ENCODE data around the gene LMNA.
A peak's percentile ranks its signal among the peaks of the same experiment; 100 is the strongest.

Gene LMNA

GRCh38 chr1:156081917-156082308 lies 32.6 kb upstream of the LMNA start:
- peak overlapping the region; percentile 97 for H3K4ac ChIP-seq (ENCODE audit: low read depth, low read length)
- DNase-seq: no peak

GRCh38 chr1:156082309-156083091 lies 32.0 kb upstream of the LMNA start, which contains the start of gene MEX3A:
MEX3A (minus strand) TSS chr1:156082465; CDS start chr1:156081998, 467 bp downstream.
- peak within 1 kb of the TSS; percentile 97 for H3K18ac ChIP-seq (ENCODE audit: low read length)
- peak within 1 kb of the TSS; percentile 3 for H3K23ac ChIP-seq (ENCODE audit: low read length)
- peak within 1 kb of the TSS; percentile 66 for H2AFZ ChIP-seq (ENCODE audit: insufficient read depth, low read length, poor library complexity)
- peak within 1 kb of the TSS; percentile 97 for H3K27ac ChIP-seq (ENCODE audit: low read depth, low read length)
- peak within 1 kb of the TSS; percentile 94 for H4K91ac ChIP-seq (ENCODE audit: low read depth, low read length)
- peaks cover under 1% of the 10 kb centered on the region for H3K9me3 ChIP-seq (ENCODE audit: insufficient read depth, low read depth, low read length)
- H3K9ac ChIP-seq (ENCODE audit: low read length): peak within 1 kb of the TSS; percentile 97
- H3K36me3 ChIP-seq (ENCODE audit: control insufficient read depth in 1 of 2, insufficient read depth in 2 of 2, low read length in 2 of 2): peaks cover 5 to 14% of the 10 kb centered on the region in 2 experiments
- H4K8ac ChIP-seq (ENCODE audit: low read depth, low read length): peak within 1 kb of the TSS; percentile 90
- peak within 1 kb of the TSS; percentile 94 for H3K4me3 ChIP-seq (ENCODE audit: low read depth, low read length)
- WGBS (ENCODE audit: extremely low coverage, insufficient coverage, insufficient read length): no CpG with 5 or more reads among the region's 62 CpGs
- H2BK5ac ChIP-seq (ENCODE audit: low read depth, low read length, poor library complexity): peak within 1 kb of the TSS; percentile 93
- peak within 1 kb of the TSS; percentile 95 for H4K12ac ChIP-seq (ENCODE audit: low read depth, low read length)
- peak within 1 kb of the TSS; percentile 97 for H3K14ac ChIP-seq (ENCODE audit: low read length)
- H3K79me1 ChIP-seq (ENCODE audit: low read length): peaks cover 45% of the 10 kb centered on the region
- H3K27me3 ChIP-seq (ENCODE audit: insufficient read depth, low read length): no peaks in the 10 kb centered on the region
- peak within 1 kb of the TSS; percentile 97 for H3K4ac ChIP-seq (ENCODE audit: low read depth, low read length)
- H3K4me2 ChIP-seq (ENCODE audit: low read length): peak within 1 kb of the TSS; percentile 94
- H2BK12ac ChIP-seq (ENCODE audit: low read length): peak within 1 kb of the TSS; percentile 42
- peaks cover 21 to 35% of the 10 kb centered on the region in 2 experiments for H3K4me1 ChIP-seq (ENCODE audit: control insufficient read depth in 1 of 2, insufficient read depth in 2 of 2, low read length in 2 of 2)
- peaks cover 56% of the 10 kb centered on the region for H3K79me2 ChIP-seq (ENCODE audit: control insufficient read depth, insufficient read depth, low read length, poor library complexity)
- peak within 1 kb of the TSS; percentile 86 for H2BK120ac ChIP-seq (ENCODE audit: insufficient read depth, low read length, poor library complexity)
- DNase-seq: peak; percentile 36 to 62
- H2AK5ac ChIP-seq (ENCODE audit: low read length): peak within 1 kb of the TSS; percentile 97

More at GRCh38 chr1:156081917-156082308, 32.6 kb upstream of the LMNA start:
- Histone ChIP-seq H3K14ac (ENCODE audit: low read length) (peak overlapping the region; percentile 92), H3K18ac (ENCODE audit: low read length) (peak overlapping the region; percentile 96), H3K9me3 (ENCODE audit: insufficient read depth, low read depth, low read length) (peaks cover 6% of the 10 kb centered on the region), H3K4me2 (ENCODE audit: low read length) (peak overlapping the region; percentile 68), H2AFZ (ENCODE audit: insufficient read depth, low read length, poor library complexity) (peak overlapping the region; percentile 66), H4K12ac (ENCODE audit: low read depth, low read length) (peak overlapping the region; percentile 46), H3K27me3 (ENCODE audit: insufficient read depth, low read length) (no peaks in the 10 kb centered on the region), H3K36me3 (ENCODE audit: control insufficient read depth in 1 of 2, insufficient read depth in 2 of 2, low read length in 2 of 2) (peaks cover 9 to 20% of the 10 kb centered on the region in 2 experiments), H2AK5ac (ENCODE audit: low read length) (peak overlapping the region; percentile 97), H3K23ac (ENCODE audit: low read length) (no peak overlapping the region), H3K4me3 (ENCODE audit: low read depth, low read length) (peak overlapping the region; percentile 94), H2BK12ac (ENCODE audit: low read length) (peak overlapping the region; percentile 42), H3K79me1 (ENCODE audit: low read length) (peaks cover 44% of the 10 kb centered on the region), H3K79me2 (ENCODE audit: control insufficient read depth, insufficient read depth, low read length, poor library complexity) (peaks cover 53% of the 10 kb centered on the region), H3K4me1 (ENCODE audit: control insufficient read depth in 1 of 2, insufficient read depth in 2 of 2, low read length in 2 of 2) (peaks cover 21 to 37% of the 10 kb centered on the region in 2 experiments), H2BK120ac (ENCODE audit: insufficient read depth, low read length, poor library complexity) (peak overlapping the region; percentile 86), H2BK5ac (ENCODE audit: low read depth, low read length, poor library complexity) (peak overlapping the region; percentile 92), H4K8ac (ENCODE audit: low read depth, low read length) (peak overlapping the region; percentile 90), H3K27ac (ENCODE audit: low read depth, low read length) (peak overlapping the region; percentile 97), H3K9ac (ENCODE audit: low read length) (peak overlapping the region; percentile 87), H4K91ac (ENCODE audit: low read depth, low read length) (peak overlapping the region; percentile 94)
- WGBS (ENCODE audit: extremely low coverage, insufficient coverage, insufficient read length): no CpG with 5 or more reads among the region's 10 CpGs

- H4K8ac ChIP-seq (ENCODE audit: low read depth, low read length): no peak overlapping the region
- H2BK12ac ChIP-seq (ENCODE audit: low read length): peak overlapping the region; percentile 68
- H4K91ac ChIP-seq (ENCODE audit: low read depth, low read length): peak overlapping the region; percentile 71
- no CpG with 5 or more reads among the region's 7 CpGs for WGBS (ENCODE audit: extremely low coverage, insufficient coverage, insufficient read length)
- H2AFZ ChIP-seq (ENCODE audit: insufficient read depth, low read length, poor library complexity): no peak overlapping the region
- peak overlapping the region; percentile 37 for H4K12ac ChIP-seq (ENCODE audit: low read depth, low read length)
- H3K4me1 ChIP-seq (ENCODE audit: control insufficient read depth in 1 of 2, insufficient read depth in 2 of 2, low read length in 2 of 2): peaks cover 20 to 32% of the 10 kb centered on the region in 2 experiments
- peaks cover 45% of the 10 kb centered on the region for H3K79me1 ChIP-seq (ENCODE audit: low read length)
- H3K36me3 ChIP-seq (ENCODE audit: control insufficient read depth in 1 of 2, insufficient read depth in 2 of 2, low read length in 2 of 2): peaks cover 8% of the 10 kb centered on the region in 2 experiments
- H3K23ac ChIP-seq (ENCODE audit: low read length): no peak overlapping the region
- no peaks in the 10 kb centered on the region for H3K9me3 ChIP-seq (ENCODE audit: insufficient read depth, low read depth, low read length)
- H2AK5ac ChIP-seq (ENCODE audit: low read length): peak overlapping the region; percentile 44
- H3K4me2 ChIP-seq (ENCODE audit: low read length): peak overlapping the region; percentile 69
- H3K18ac ChIP-seq (ENCODE audit: low read length): peak overlapping the region; percentile 11
- no peaks in the 10 kb centered on the region for H3K27me3 ChIP-seq (ENCODE audit: insufficient read depth, low read length)
- peak overlapping the region; percentile 96 for H3K4ac ChIP-seq (ENCODE audit: low read depth, low read length)
- no peak for DNase-seq
- peaks cover 49% of the 10 kb centered on the region for H3K79me2 ChIP-seq (ENCODE audit: control insufficient read depth, insufficient read depth, low read length, poor library complexity)
- H2BK5ac ChIP-seq (ENCODE audit: low read depth, low read length, poor library complexity): peak overlapping the region; percentile 65
- peak overlapping the region; percentile 61 for H2BK120ac ChIP-seq (ENCODE audit: insufficient read depth, low read length, poor library complexity)
- peak overlapping the region; percentile 72 for H3K9ac ChIP-seq (ENCODE audit: low read length)
- peak overlapping the region; percentile 54 for H3K4me3 ChIP-seq (ENCODE audit: low read depth, low read length)
- peak overlapping the region; percentile 93 for H3K27ac ChIP-seq (ENCODE audit: low read depth, low read length)
- H3K14ac ChIP-seq (ENCODE audit: low read length): peak overlapping the region; percentile 4
Measured at GRCh38 chr1:156083800-156084790, 30.4 kb upstream of the LMNA start.

GRCh38 chr1:156086256-156086662 lies 28.3 kb upstream of the LMNA start:
- Histone ChIP-seq H4K91ac (ENCODE audit: low read depth, low read length) (peak overlapping the region; percentile 94), H3K79me1 (ENCODE audit: low read length) (peaks cover 34% of the 10 kb centered on the region), H3K18ac (ENCODE audit: low read length) (no peak overlapping the region), H3K4me2 (ENCODE audit: low read length) (peak overlapping the region; percentile 49), H4K12ac (ENCODE audit: low read depth, low read length) (no peak overlapping the region), H2BK5ac (ENCODE audit: low read depth, low read length, poor library complexity) (peak overlapping the region; percentile 89), H3K4ac (ENCODE audit: low read depth, low read length) (no peak overlapping the region), H2AK5ac (ENCODE audit: low read length) (no peak overlapping the region), H3K4me3 (ENCODE audit: low read depth, low read length) (no peak overlapping the region), H3K27ac (ENCODE audit: low read depth, low read length) (peak overlapping the region; percentile 93), H3K9ac (ENCODE audit: low read length) (no peak overlapping the region), H3K79me2 (ENCODE audit: control insufficient read depth, insufficient read depth, low read length, poor library complexity) (peaks cover 34% of the 10 kb centered on the region), H3K9me3 (ENCODE audit: insufficient read depth, low read depth, low read length) (no peaks in the 10 kb centered on the region), H2BK120ac (ENCODE audit: insufficient read depth, low read length, poor library complexity) (peak overlapping the region; percentile 93), H2AFZ (ENCODE audit: insufficient read depth, low read length, poor library complexity) (no peak overlapping the region), H3K4me1 (ENCODE audit: control insufficient read depth in 1 of 2, insufficient read depth in 2 of 2, low read length in 2 of 2) (peaks cover 18 to 31% of the 10 kb centered on the region in 2 experiments), H2BK12ac (ENCODE audit: low read length) (peak overlapping the region; percentile 60), H3K27me3 (ENCODE audit: insufficient read depth, low read length) (no peaks in the 10 kb centered on the region), H3K14ac (ENCODE audit: low read length) (no peak overlapping the region), H3K23ac (ENCODE audit: low read length) (no peak overlapping the region), H3K36me3 (ENCODE audit: control insufficient read depth in 1 of 2, insufficient read depth in 2 of 2, low read length in 2 of 2) (peaks cover 10 to 14% of the 10 kb centered on the region in 2 experiments), H4K8ac (ENCODE audit: low read depth, low read length) (peak overlapping the region; percentile 23)
- no peak for DNase-seq
- no CpG with 5 or more reads among the region's 1 CpG for WGBS (ENCODE audit: extremely low coverage, insufficient coverage, insufficient read length)
